22Rv1 (cell line): ENCODE data around the gene OTUD6A.
"Not testable (repeated sequence)": the region's sequence is repeated elsewhere in the genome, so short reads cannot be mapped to it uniquely, and the experiment has no call there.

ENCODE experiments used
- H3K27ac ChIP-seq: fragments of 450-650 bp; 2 replicates; pipeline ENCODE4 v1.5.1; 2017
- ZFX ChIP-seq: fragments of 450-650 bp; IDR thresholded peaks from 2 replicates; pipeline ENCODE4 v1.6.1; 2017; ENCODE audit warnings: antibody characterized with exemption, borderline replicate concordance
- TF ChIP-seq, protein P1 (sequence below): fragments of 450-650 bp; IDR thresholded peaks from 2 replicates; pipeline ENCODE4 v1.5.1; 2017; ENCODE audit warnings: mild to moderate bottlenecking

OTUD6A gene

DNA sequence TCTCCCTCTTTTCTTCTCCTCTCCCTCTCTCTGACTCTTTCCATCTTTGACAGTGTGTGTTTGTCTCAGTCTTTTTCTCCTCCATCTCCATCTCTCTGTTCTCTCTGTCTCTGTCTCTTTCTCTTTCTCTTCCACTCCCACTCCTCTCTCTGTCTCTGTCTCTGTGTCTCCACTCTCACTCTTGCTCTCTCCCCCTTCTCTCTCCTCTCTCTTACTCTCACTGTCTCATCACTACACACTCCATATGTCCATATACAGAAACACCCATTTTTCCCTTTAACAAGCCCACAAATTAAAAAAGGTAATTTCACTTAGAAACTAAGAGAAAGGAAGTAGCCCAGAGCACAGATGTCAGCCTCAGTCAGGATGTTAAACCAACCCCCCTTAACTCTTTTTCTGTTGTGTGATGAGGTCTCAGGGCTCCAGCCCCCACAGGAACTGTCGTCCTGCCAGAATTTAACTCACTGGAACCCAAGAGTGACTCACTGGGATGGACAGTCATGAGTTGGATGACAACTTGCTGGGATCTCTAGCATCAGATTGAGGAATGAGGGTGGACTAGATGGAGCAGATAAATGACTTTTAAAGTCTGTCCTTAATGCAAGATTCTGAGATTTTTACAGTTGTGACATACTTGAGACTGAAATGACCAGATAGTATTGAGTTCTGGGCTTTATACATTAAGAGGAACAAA lies 27.5 kb downstream of the OTUD6A start:
- no peak overlapping the region for H3K27ac ChIP-seq
- TF ChIP-seq ZFX = no peak
- TF ChIP-seq, protein P1, sequence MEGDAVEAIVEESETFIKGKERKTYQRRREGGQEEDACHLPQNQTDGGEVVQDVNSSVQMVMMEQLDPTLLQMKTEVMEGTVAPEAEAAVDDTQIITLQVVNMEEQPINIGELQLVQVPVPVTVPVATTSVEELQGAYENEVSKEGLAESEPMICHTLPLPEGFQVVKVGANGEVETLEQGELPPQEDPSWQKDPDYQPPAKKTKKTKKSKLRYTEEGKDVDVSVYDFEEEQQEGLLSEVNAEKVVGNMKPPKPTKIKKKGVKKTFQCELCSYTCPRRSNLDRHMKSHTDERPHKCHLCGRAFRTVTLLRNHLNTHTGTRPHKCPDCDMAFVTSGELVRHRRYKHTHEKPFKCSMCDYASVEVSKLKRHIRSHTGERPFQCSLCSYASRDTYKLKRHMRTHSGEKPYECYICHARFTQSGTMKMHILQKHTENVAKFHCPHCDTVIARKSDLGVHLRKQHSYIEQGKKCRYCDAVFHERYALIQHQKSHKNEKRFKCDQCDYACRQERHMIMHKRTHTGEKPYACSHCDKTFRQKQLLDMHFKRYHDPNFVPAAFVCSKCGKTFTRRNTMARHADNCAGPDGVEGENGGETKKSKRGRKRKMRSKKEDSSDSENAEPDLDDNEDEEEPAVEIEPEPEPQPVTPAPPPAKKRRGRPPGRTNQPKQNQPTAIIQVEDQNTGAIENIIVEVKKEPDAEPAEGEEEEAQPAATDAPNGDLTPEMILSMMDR = no peak

DNA sequence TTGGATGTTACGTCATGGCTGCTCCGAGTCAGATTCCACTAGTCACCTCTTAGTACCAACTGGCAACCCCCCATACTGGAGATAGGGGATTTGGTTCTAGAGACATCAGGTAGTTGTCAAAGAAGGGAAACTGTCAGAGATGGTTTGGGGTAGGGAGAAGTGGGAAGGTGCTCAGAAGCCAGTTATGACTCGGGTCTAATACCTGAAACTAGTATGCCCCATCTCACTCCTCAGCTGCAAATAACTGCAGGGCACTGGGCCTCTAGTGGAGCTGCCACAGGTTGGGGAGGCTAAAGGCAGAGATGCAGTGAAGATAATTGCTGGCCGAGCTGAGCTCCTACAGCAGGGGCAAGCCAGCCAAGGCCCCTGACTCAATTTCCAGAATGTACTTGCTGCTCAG lies 30.0 kb downstream of the OTUD6A start:
- no peak overlapping the region for H3K27ac ChIP-seq
- TF ChIP-seq ZFX = no peak
- TF ChIP-seq, protein P1 = no peak

DNA sequence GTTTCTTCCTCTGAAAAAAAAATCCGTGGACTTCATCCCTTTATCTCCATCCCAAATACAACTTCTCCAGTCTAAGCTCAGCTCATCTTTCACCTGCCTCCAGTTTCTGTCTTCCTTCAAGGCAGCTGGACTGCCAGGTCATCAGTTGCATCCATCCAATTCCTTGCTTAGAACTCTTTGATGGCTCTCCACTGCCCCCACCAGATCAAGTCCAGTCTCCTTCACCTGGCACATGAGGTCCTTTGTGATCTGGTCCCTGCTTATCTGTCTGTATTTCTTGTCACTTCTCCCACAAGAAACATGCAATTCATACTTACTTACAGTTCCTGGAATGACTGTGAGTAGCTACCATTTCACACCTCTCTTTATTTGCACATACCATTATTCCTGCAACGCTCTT lies 33.8 kb downstream of the OTUD6A start:
- no peak for TF ChIP-seq ZFX
- TF ChIP-seq, protein P1 = peak; percentile 52
- no peak overlapping the region for H3K27ac ChIP-seq

DNA sequence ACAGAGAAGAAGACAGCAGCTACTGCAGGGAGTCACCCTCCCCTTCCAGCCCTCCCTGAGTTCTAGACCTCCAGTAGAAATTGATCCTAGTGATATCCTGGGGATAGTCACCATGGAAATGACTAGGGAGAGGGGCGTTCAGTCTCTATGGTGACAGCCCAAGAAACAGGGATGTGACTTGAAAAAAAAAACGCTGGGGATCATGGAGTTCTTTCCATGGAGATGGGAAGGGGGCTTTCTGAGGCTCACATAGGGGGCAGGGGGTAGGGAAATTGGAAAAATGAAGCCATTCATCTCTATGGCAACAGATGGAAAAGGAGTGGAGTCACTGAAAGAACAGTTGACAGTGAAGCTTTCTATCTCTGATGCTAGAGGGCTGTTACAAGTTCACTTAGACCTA lies 43.0 kb downstream of the OTUD6A start:
- H3K27ac ChIP-seq = no peak overlapping the region
- no peak for TF ChIP-seq ZFX
- TF ChIP-seq, protein P1 = no peak

DNA sequence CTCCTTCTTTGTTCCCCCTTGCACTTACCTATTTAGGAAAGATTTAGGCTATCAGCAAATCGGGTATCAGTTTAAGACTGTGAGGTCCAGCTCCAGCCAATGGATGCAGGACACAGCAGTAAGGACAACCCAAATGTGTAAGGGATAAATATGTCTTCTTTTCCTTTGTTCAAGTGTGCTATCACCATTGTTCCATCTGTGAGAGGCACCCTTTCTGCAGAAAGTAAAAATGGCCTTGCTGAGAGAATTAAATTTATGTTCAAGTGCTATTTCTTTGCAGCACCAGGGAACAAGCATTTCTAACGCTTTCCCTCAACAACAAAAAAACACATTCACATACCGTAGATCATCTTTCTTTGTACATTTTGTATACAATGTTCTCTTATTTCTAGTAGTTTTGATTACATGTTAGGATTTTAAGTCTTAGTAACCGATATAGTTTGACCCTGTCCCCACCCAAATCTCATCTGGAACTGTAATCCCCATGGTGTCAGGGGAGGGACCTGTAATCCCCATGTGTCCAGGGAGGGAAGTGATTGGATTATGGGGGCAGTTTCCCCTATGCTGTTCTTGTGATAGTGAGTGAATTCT lies 49.3 kb downstream of the OTUD6A start:
- not testable (repeated sequence) for H3K27ac ChIP-seq
